ENCODE measurements around the gene UQCC2. TPM values are rescaled to one million over a fixed set of nuclear protein-coding genes. Genes with fewer than 3 reads are reported as not detected.

The UQCC2 gene
- polyA plus RNA-seq, 2 donors: 56.1 to 93.7 TPM

DNA sequence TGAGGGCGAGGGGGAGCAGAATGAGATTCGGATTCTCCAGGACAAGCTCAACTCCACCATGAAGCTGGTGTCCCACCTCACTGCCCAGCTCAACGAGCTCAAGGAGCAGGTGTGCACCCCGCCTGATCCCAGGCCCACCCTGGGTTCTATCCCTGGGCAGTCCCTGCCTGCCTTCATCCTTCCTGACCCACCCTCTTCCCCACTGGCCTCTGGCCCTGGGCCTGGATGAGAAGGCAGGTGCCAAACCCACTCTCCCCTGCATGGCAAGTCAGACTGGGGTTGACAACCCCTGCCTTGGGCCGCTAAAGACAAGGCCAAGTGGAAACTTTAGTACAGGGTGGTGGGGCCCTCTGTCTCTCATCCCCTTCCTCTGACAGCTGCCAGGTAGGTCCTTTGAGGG is 16.5 kb downstream of the UQCC2 start:
- Histone ChIP-seq H3K4me1 (ENCODE audit: control insufficient read depth in 2 of 2, insufficient read depth in 2 of 2, low read length in 1 of 2) (peaks cover 6 to 15% of the 10 kb centered on the region in 2 donors), H3K27ac (ENCODE audit: low read depth in 2 of 2, low read length in 1 of 2) (peak overlapping the region; percentile 24 to 66), H3K4me3 (ENCODE audit: low read depth in 1 of 2, low read length in 2 of 2) (no peak overlapping the region), H3K27me3 (ENCODE audit: control insufficient read depth in 1 of 2, insufficient read depth in 2 of 2, low read length in 2 of 2) (no peaks in the 10 kb centered on the region), H3K9me3 (ENCODE audit: control insufficient read depth in 2 of 2, insufficient read depth in 1 of 2, low read depth in 1 of 2, low read length in 1 of 2) (no peaks in the 10 kb centered on the region), H3K36me3 (ENCODE audit: control insufficient read depth in 2 of 2, insufficient read depth in 2 of 2, low read length in 1 of 2) (peaks cover 4 to 37% of the 10 kb centered on the region in 2 donors)
- 67 to 75% methylated on average over 5 of the region's 5 CpGs for WGBS, 2 donors

DNA sequence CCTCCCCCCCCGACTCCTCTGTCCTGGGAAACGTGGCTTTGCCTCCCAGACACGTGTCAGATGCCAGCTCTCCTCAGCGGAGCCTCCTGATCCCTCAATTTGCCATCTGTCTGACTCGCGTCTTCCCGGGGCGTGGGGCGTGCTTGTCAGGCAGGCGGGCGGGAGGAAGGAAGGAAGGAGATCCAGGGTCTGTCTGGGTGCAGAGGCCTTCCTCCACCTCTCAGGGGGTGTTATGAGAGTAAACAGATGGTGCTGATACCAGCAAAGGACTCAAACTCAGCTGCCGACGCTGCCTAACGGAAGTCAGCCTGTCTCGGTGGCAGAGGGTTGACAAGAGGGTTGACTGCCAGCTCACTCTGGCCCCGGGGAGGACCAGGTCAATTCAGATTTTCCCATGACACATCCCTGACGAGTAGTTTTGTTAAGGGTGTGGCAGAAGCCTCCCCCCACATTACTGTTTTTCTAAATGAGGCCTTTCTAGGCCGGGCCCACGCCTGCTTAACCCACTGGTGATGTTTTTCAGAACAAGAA is 17.0 kb downstream of the UQCC2 start:
- H3K27ac ChIP-seq (ENCODE audit: low read depth in 2 of 2, low read length in 1 of 2): peak overlapping the region; percentile 24 to 66
- no peaks in the 10 kb centered on the region for H3K27me3 ChIP-seq (ENCODE audit: control insufficient read depth in 1 of 2, insufficient read depth in 2 of 2, low read length in 2 of 2)
- H3K4me3 ChIP-seq (ENCODE audit: low read depth in 1 of 2, low read length in 2 of 2): no peak overlapping the region
- WGBS, 2 donors: 40 to 50% methylated on average over 19 of the region's 19 CpGs
- peaks cover 6 to 15% of the 10 kb centered on the region in 2 donors for H3K4me1 ChIP-seq (ENCODE audit: control insufficient read depth in 2 of 2, insufficient read depth in 2 of 2, low read length in 1 of 2)
- H3K36me3 ChIP-seq (ENCODE audit: control insufficient read depth in 2 of 2, insufficient read depth in 2 of 2, low read length in 1 of 2): peaks cover 4 to 42% of the 10 kb centered on the region in 2 donors
- no peaks in the 10 kb centered on the region for H3K9me3 ChIP-seq (ENCODE audit: control insufficient read depth in 2 of 2, insufficient read depth in 1 of 2, low read depth in 1 of 2, low read length in 1 of 2)

DNA sequence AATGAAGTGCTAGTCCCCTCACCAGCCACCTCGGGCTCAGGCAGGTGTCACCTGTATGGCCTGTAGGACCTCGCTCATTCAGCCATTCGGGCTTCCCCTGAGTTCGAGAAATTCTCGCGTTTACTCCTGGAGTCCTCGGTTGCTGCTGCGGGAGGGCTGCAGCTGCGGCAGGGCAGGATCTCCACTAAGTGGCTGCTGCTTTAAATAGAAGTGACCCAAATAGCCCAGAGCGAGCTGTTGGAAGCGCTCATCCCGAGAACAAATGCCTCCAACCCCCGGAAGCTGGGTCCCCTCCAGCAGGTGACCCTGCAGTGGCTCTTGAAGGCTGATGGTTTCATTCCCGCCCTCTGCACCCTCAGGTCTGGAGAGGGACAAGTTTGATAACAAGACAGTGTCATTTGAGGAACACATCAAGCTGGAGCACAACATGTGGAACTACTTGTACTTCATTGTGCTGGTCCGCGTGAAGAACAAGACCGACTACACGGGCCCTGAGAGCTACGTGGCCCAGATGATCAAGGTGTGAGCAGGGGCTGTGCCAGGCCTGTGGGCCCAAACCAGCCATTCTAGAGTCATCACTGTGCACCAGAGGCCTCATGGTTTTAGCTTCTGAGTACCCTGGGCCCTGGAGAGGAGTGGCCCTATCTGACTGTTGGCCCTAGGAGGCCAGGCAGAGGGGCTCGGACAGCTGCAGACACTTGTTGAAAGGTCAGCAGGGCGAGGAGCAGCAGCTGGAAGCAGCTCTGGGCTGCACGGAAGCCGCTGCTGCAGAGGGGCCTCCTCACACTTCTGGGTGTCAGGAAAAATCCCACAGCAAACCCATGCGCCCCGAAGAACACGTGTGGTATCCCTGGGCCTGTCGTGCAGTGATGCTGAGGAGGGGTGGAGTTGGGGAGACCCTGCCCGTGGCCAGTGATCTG is 18.1 kb downstream of the UQCC2 start:
- Histone ChIP-seq H3K4me3 (ENCODE audit: low read depth in 1 of 2, low read length in 2 of 2) (no peak overlapping the region), H3K9me3 (ENCODE audit: control insufficient read depth in 2 of 2, insufficient read depth in 1 of 2, low read depth in 1 of 2, low read length in 1 of 2) (no peaks in the 10 kb centered on the region), H3K36me3 (ENCODE audit: control insufficient read depth in 2 of 2, insufficient read depth in 2 of 2, low read length in 1 of 2) (peaks cover 4 to 52% of the 10 kb centered on the region in 2 donors), H3K4me1 (ENCODE audit: control insufficient read depth in 2 of 2, insufficient read depth in 2 of 2, low read length in 1 of 2) (peaks cover 3 to 15% of the 10 kb centered on the region in 2 donors), H3K27me3 (ENCODE audit: control insufficient read depth in 1 of 2, insufficient read depth in 2 of 2, low read length in 2 of 2) (no peaks in the 10 kb centered on the region), H3K27ac (ENCODE audit: low read depth in 2 of 2, low read length in 1 of 2) (peak overlapping the region in 1 of 2 donors; percentile 26)
- 77 to 80% methylated on average over 28 of the region's 28 CpGs for WGBS, 2 donors

DNA sequence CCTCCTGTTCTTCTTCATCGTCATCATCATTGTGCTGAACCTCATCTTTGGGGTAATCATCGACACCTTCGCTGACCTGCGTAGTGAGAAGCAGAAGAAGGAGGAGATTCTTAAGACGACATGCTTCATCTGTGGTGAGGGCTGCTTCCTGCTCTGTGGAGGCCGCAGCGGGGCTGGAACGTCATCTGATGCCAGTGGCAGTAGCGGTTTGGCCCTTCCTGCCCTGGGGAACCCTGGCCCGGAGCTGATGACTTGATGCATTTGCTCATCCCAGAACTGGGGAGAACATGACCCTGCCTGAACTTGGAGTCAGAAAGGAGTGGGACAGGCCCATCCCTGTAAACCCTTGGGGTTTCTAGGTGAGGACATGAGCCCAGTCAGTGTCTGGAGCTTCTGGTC is 18.7 kb downstream of the UQCC2 start:
- Histone ChIP-seq H3K4me3 (ENCODE audit: low read depth in 1 of 2, low read length in 2 of 2) (no peak overlapping the region), H3K4me1 (ENCODE audit: control insufficient read depth in 2 of 2, insufficient read depth in 2 of 2, low read length in 1 of 2) (peaks cover 3 to 15% of the 10 kb centered on the region in 2 donors), H3K36me3 (ENCODE audit: control insufficient read depth in 2 of 2, insufficient read depth in 2 of 2, low read length in 1 of 2) (peaks cover 4 to 53% of the 10 kb centered on the region in 2 donors), H3K9me3 (ENCODE audit: control insufficient read depth in 2 of 2, insufficient read depth in 1 of 2, low read depth in 1 of 2, low read length in 1 of 2) (no peaks in the 10 kb centered on the region), H3K27me3 (ENCODE audit: control insufficient read depth in 1 of 2, insufficient read depth in 2 of 2, low read length in 2 of 2) (no peaks in the 10 kb centered on the region), H3K27ac (ENCODE audit: low read depth in 2 of 2, low read length in 1 of 2) (peak overlapping the region; percentile 26 to 45)
- 62% methylated on average over 10 of the region's 10 CpGs for WGBS, 2 donors

DNA sequence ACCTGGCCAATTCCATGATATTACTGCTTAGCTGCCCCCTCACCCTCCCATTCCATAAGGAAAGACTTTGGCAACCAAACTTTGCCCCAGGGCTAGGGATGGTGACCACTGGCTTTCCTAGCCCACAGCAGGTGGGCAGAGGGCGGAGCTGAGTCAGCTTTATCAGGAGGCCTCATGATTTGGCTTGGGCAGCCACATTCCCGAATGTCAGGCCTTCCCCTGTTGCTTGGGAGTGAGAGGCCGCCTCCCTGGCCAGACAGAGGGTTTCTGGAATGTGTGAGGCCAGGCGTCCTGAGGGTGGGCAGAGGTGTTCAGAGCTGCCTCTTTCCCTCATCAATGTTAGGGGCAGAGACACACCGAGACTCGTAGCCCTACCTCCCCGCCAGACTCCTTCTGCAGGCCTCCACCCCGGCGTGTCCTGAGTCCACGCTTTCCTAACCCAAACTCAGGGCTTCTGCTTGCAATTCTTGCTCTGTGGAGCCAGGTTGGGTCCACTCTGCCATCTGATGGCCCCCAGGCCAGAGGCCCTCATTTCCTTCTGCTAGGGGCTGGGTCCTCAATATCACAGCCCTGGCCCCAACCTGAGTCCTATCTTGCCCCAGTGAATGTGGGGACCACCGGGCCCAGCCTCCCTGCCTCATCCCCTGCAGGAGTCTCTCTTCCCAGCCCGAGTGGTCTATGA is 19.3 kb downstream of the UQCC2 start:
- H3K27ac ChIP-seq (ENCODE audit: low read depth in 2 of 2, low read length in 1 of 2): peak overlapping the region; percentile 28 to 45
- no peaks in the 10 kb centered on the region for H3K27me3 ChIP-seq (ENCODE audit: control insufficient read depth in 1 of 2, insufficient read depth in 2 of 2, low read length in 2 of 2)
- H3K9me3 ChIP-seq (ENCODE audit: control insufficient read depth in 2 of 2, insufficient read depth in 1 of 2, low read depth in 1 of 2, low read length in 1 of 2): no peaks in the 10 kb centered on the region
- H3K4me3 ChIP-seq (ENCODE audit: low read depth in 1 of 2, low read length in 2 of 2): no peak overlapping the region
- H3K4me1 ChIP-seq (ENCODE audit: control insufficient read depth in 2 of 2, insufficient read depth in 2 of 2, low read length in 1 of 2): peaks cover 3 to 15% of the 10 kb centered on the region in 2 donors
- H3K36me3 ChIP-seq (ENCODE audit: control insufficient read depth in 2 of 2, insufficient read depth in 2 of 2, low read length in 1 of 2): peaks cover 4 to 53% of the 10 kb centered on the region in 2 donors
- 76 to 82% methylated on average over 12 of the region's 12 CpGs for WGBS, 2 donors

DNA sequence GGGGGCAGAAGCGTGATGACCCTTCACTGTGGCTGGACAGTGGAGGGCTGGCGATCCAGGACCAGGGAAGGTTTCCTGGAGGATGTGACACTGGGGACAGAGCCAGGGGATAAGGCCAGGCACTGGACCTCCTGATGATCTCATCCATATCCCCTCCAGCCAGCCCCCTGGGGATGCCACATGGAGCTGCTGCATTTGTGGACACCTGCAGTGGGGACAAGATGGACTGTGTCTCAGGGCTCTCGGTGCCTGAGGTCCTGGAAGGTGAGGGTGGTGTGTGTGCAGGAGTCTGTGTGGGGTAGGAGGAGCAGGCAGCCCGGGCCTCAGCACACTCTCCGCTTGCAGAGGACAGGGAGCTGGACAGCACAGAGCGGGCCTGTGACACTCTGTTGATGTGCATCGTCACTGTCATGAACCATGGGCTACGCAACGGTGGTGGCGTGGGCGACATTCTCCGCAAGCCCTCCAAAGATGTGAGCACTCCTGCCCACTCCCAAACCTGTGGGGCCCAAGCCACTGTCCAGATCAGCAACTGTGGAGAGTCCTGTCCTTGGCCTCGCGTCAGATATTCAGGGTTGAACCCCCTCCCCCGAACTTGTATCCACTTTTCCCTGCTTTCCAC is 19.9 kb downstream of the UQCC2 start:
- Histone ChIP-seq H3K27ac (ENCODE audit: low read depth in 2 of 2, low read length in 1 of 2) (no peak overlapping the region), H3K36me3 (ENCODE audit: control insufficient read depth in 2 of 2, insufficient read depth in 2 of 2, low read length in 1 of 2) (peaks cover 4 to 59% of the 10 kb centered on the region in 2 donors), H3K4me1 (ENCODE audit: control insufficient read depth in 2 of 2, insufficient read depth in 2 of 2, low read length in 1 of 2) (peaks cover 3 to 10% of the 10 kb centered on the region in 2 donors), H3K4me3 (ENCODE audit: low read depth in 1 of 2, low read length in 2 of 2) (no peak overlapping the region), H3K9me3 (ENCODE audit: control insufficient read depth in 2 of 2, insufficient read depth in 1 of 2, low read depth in 1 of 2, low read length in 1 of 2) (no peaks in the 10 kb centered on the region), H3K27me3 (ENCODE audit: control insufficient read depth in 1 of 2, insufficient read depth in 2 of 2, low read length in 2 of 2) (no peaks in the 10 kb centered on the region)
- WGBS, 2 donors: 88 to 92% methylated on average over 15 of the region's 15 CpGs

DNA sequence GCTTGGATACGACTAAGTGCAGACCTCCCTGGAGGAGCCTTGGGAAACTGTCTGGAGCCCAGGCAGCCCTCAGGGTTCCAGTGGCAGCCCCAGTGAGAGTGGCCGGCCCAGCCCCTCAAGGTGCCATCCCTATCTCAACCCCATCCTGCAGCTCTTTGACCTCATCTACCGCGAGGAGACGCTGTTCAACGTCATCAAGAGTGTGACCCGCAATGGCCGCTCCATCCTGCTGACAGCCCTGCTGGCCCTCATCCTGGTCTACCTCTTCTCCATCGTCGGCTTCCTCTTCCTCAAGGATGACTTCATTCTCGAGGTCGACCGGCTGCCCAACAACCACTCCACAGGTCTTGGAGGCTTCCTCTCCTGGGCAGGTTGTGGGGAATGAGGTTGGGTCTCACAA is 20.7 kb downstream of the UQCC2 start:
- H3K36me3 ChIP-seq (ENCODE audit: control insufficient read depth in 2 of 2, insufficient read depth in 2 of 2, low read length in 1 of 2): peaks cover 5 to 64% of the 10 kb centered on the region in 2 donors
- peaks cover 0 to 6% of the 10 kb centered on the region in 2 donors for H3K4me1 ChIP-seq (ENCODE audit: control insufficient read depth in 2 of 2, insufficient read depth in 2 of 2, low read length in 1 of 2)
- H3K4me3 ChIP-seq (ENCODE audit: low read depth in 1 of 2, low read length in 2 of 2): no peak overlapping the region
- H3K27me3 ChIP-seq (ENCODE audit: control insufficient read depth in 1 of 2, insufficient read depth in 2 of 2, low read length in 2 of 2): no peaks in the 10 kb centered on the region
- 87 to 88% methylated on average over 13 of the region's 13 CpGs for WGBS, 2 donors
- H3K9me3 ChIP-seq (ENCODE audit: control insufficient read depth in 2 of 2, insufficient read depth in 1 of 2, low read depth in 1 of 2, low read length in 1 of 2): no peaks in the 10 kb centered on the region
- no peak overlapping the region for H3K27ac ChIP-seq (ENCODE audit: low read depth in 2 of 2, low read length in 1 of 2)

DNA sequence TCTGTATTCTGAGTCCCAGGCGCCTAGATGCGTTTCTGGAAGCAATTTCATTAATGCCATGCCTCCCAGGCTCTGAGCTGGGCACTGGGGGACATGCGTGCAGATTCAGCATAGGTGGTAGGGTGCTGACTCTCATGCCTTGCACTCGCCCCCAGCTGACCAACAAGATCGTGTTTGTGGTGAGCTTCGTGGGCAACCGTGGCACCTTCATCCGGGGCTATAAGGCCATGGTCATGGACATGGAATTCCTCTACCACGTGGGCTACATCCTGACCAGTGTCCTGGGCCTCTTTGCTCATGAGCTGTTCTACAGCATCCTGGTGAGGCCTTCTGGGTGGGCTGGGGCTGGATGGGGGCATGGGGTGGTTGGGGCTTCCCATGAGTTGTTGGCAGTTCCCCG is 21.6 kb downstream of the UQCC2 start:
- no peaks in the 10 kb centered on the region for H3K27me3 ChIP-seq (ENCODE audit: control insufficient read depth in 1 of 2, insufficient read depth in 2 of 2, low read length in 2 of 2)
- peaks cover 0 to 2% of the 10 kb centered on the region in 2 donors for H3K4me1 ChIP-seq (ENCODE audit: control insufficient read depth in 2 of 2, insufficient read depth in 2 of 2, low read length in 1 of 2)
- peaks cover 9 to 64% of the 10 kb centered on the region in 2 donors for H3K36me3 ChIP-seq (ENCODE audit: control insufficient read depth in 2 of 2, insufficient read depth in 2 of 2, low read length in 1 of 2)
- H3K27ac ChIP-seq (ENCODE audit: low read depth in 2 of 2, low read length in 1 of 2): no peak overlapping the region
- WGBS, 2 donors: 86 to 88% methylated on average over 10 of the region's 10 CpGs
- H3K4me3 ChIP-seq (ENCODE audit: low read depth in 1 of 2, low read length in 2 of 2): no peak overlapping the region
- H3K9me3 ChIP-seq (ENCODE audit: control insufficient read depth in 2 of 2, insufficient read depth in 1 of 2, low read depth in 1 of 2, low read length in 1 of 2): no peaks in the 10 kb centered on the region

DNA sequence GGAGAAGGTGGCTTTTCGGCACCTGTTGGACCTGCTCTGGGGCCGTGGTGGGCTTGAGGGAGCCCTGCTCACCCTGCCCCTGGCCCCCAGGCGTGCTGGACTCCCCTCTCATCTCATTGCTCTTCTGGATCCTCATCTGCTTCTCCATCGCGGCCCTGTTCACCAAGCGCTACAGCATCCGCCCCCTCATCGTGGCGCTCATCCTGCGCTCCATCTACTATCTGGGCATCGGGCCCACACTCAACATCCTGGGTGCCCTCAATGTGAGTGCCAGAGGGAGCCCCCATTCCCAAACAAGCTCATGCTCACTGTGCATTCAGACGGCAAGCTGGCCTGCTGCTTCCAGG is 22.4 kb downstream of the UQCC2 start:
- Histone ChIP-seq H3K4me1 (ENCODE audit: control insufficient read depth in 2 of 2, insufficient read depth in 2 of 2, low read length in 1 of 2) (no peaks in the 10 kb centered on the region), H3K9me3 (ENCODE audit: control insufficient read depth in 2 of 2, insufficient read depth in 1 of 2, low read depth in 1 of 2, low read length in 1 of 2) (no peaks in the 10 kb centered on the region), H3K27me3 (ENCODE audit: control insufficient read depth in 1 of 2, insufficient read depth in 2 of 2, low read length in 2 of 2) (no peaks in the 10 kb centered on the region), H3K36me3 (ENCODE audit: control insufficient read depth in 2 of 2, insufficient read depth in 2 of 2, low read length in 1 of 2) (peaks cover 9 to 67% of the 10 kb centered on the region in 2 donors), H3K27ac (ENCODE audit: low read depth in 2 of 2, low read length in 1 of 2) (no peak overlapping the region), H3K4me3 (ENCODE audit: low read depth in 1 of 2, low read length in 2 of 2) (no peak overlapping the region)
- WGBS, 2 donors: 79 to 86% methylated on average over 12 of the region's 12 CpGs

Data from esophagus (tissue), 2 donors.